ENCODE results near the gene KMT5C. TPM values are rescaled to one million over a fixed set of nuclear protein-coding genes. Genes with fewer than 3 reads are reported as not detected.

Gene KMT5C
- total and polyA plus RNA-seq, 2 donors, result 7.7 to 23.5 TPM

DNA sequence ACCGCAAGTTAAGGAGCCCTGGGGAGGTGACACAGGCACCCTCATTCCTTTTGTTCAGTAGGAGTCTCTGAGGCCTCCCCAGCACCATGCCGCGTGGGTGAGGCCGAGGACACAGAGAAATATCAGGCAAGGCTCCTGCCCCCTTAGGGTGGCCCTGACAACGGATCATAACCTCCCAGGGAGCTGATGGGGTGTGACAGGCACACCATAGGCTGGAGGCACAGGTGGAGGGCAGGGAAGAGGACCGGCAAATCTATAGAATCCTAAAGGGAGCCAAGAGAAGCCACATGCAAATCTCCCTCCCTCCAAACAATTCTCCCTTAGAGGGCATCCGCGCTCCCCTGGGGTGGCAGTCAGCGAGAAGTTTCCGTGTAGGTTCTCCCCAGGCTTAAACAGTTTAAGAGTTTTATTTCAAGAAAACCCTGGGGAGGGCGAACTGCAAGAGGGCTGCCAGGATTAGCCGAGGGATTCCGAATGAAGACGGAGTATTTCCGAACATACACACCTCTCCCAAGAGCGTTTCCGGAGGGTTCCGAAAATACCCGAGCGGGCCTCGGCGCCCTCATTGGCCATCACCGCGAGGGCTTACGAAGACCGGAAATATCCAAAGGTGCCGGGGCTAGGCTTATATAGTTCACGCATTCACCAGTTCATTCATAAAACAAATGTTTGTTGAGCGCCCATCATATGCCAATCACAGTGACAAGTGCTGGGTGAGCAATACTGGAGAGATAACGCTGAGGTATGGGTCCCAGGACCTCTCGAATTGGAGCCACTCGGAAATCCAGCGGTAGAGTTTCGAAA lies 45.4 kb downstream of the KMT5C start:
- H3K4me1 ChIP-seq (ENCODE audit: control insufficient read depth in 2 of 2, insufficient read depth in 2 of 2, low read length in 2 of 2), result peaks cover 26 to 52% of the 10 kb centered on the region in 2 donors
- peak overlapping the region; percentile 91 to 95 for H3K4me3 ChIP-seq (ENCODE audit: low read length in 2 of 2)
- H3K9me3 ChIP-seq (ENCODE audit: control insufficient read depth in 2 of 2, insufficient read depth in 1 of 2, low read length in 1 of 2), result no peaks in the 10 kb centered on the region
- DNase-seq (ENCODE audit: low read depth in 6 of 9, low spot score in 9 of 9), result peak; percentile 95 to 100 (median 98)
- WGBS, result 5% methylated on average over 34 of the region's 34 CpGs
- H3K27ac ChIP-seq (ENCODE audit: low read depth in 1 of 2, low read length in 1 of 2), result peak overlapping the region; percentile 97 to 99
- H3K27me3 ChIP-seq (ENCODE audit: control insufficient read depth in 2 of 2, insufficient read depth in 1 of 2, low read length in 1 of 2), result no peaks in the 10 kb centered on the region
- peaks cover 28 to 37% of the 10 kb centered on the region in 2 donors for H3K36me3 ChIP-seq (ENCODE audit: control insufficient read depth in 2 of 2, insufficient read depth in 2 of 2, low read length in 1 of 2)

DNA sequence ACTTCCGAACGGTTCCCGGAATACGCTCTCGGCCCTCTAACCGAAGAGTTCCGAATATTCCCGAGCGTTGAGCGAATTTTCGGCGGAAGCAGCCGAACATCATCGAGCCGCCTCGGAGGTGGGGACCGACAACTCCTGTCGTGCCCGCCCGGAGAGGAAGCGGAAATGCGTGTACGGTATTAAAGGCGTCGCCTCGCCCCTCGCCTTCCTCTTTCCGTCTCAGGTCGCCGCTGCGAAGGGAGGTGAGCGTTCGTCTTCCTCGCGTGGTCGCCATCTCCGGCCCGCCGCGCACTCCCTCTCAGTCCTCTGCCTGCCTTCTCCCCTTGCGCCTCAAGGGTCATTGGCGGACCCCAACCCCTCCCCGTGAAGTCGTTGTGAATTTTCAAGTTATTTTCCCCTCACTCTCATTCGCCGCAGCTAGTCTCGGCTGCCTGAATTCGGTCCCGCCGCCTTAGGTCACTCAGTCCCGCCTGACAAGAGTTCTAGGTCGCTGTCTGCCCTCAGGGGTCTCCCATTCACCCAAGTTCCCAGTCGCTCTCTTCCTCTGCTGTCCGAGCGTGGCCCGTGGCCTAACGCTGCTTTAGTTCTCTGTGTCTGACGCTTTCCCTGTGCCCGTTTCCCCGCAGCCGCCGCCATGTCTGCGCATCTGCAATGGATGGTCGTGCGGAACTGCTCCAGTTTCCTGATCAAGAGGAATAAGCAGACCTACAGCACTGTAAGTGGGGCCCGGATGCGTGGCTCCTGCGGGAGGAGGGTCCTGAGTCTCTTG lies 46.2 kb downstream of the KMT5C start, which contains the start of gene RPL28:
Gene RPL28, plus strand, starts transcription at position 209 of the 769 bp plus-strand sequence. Its CDS starts 426 bp downstream, at position 635.
- Histone ChIP-seq H3K9me3 (ENCODE audit: control insufficient read depth in 2 of 2, insufficient read depth in 1 of 2, low read length in 1 of 2) (no peaks in the 10 kb centered on the region), H3K27ac (ENCODE audit: low read depth in 1 of 2, low read length in 1 of 2) (peak within 1 kb of the TSS; percentile 97 to 99), H3K4me1 (ENCODE audit: control insufficient read depth in 2 of 2, insufficient read depth in 2 of 2, low read length in 2 of 2) (peaks cover 26 to 52% of the 10 kb centered on the region in 2 donors), H3K36me3 (ENCODE audit: control insufficient read depth in 2 of 2, insufficient read depth in 2 of 2, low read length in 1 of 2) (peaks cover 35 to 44% of the 10 kb centered on the region in 2 donors), H3K4me3 (ENCODE audit: low read length in 2 of 2) (peak within 1 kb of the TSS; percentile 91 to 95), H3K27me3 (ENCODE audit: control insufficient read depth in 2 of 2, insufficient read depth in 1 of 2, low read length in 1 of 2) (no peaks in the 10 kb centered on the region)
- under 1% methylated on average over 68 of the region's 68 CpGs for WGBS
- DNase-seq (ENCODE audit: low read depth in 6 of 9, low spot score in 9 of 9), result peak; percentile 96 to 100 (median 99)

DNA sequence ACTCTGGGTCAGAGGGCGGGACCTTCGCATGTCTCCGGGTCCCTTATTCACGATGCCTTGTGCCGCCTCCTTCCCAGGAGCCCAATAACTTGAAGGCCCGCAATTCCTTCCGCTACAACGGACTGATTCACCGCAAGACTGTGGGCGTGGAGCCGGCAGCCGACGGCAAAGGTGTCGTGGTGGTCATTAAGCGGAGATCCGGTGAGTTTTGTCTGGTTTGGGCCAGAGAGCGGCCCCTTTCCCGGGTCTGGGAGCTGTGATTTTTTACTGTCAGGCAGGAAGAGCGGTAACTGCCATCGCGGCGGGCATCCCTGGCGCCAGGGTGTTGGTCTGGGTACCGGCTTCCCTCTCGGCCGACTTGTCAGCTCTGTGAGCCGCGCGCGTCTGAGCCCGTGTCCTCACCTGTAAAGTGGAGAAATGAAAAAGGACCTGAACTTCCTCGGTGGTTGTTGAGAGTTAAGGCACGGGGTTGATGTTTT lies 46.9 kb downstream of the KMT5C start:
- H3K4me3 ChIP-seq (ENCODE audit: low read length in 2 of 2), result peak overlapping the region; percentile 91 to 95
- WGBS, result 4% methylated on average over 33 of the region's 33 CpGs
- peaks cover 41 to 50% of the 10 kb centered on the region in 2 donors for H3K36me3 ChIP-seq (ENCODE audit: control insufficient read depth in 2 of 2, insufficient read depth in 2 of 2, low read length in 1 of 2)
- H3K9me3 ChIP-seq (ENCODE audit: control insufficient read depth in 2 of 2, insufficient read depth in 1 of 2, low read length in 1 of 2), result no peaks in the 10 kb centered on the region
- no peak for DNase-seq (ENCODE audit: low read depth in 6 of 9, low spot score in 9 of 9)
- H3K27ac ChIP-seq (ENCODE audit: low read depth in 1 of 2, low read length in 1 of 2), result peak overlapping the region; percentile 48 to 97
- H3K27me3 ChIP-seq (ENCODE audit: control insufficient read depth in 2 of 2, insufficient read depth in 1 of 2, low read length in 1 of 2), result no peaks in the 10 kb centered on the region
- peaks cover 26 to 52% of the 10 kb centered on the region in 2 donors for H3K4me1 ChIP-seq (ENCODE audit: control insufficient read depth in 2 of 2, insufficient read depth in 2 of 2, low read length in 2 of 2)

DNA sequence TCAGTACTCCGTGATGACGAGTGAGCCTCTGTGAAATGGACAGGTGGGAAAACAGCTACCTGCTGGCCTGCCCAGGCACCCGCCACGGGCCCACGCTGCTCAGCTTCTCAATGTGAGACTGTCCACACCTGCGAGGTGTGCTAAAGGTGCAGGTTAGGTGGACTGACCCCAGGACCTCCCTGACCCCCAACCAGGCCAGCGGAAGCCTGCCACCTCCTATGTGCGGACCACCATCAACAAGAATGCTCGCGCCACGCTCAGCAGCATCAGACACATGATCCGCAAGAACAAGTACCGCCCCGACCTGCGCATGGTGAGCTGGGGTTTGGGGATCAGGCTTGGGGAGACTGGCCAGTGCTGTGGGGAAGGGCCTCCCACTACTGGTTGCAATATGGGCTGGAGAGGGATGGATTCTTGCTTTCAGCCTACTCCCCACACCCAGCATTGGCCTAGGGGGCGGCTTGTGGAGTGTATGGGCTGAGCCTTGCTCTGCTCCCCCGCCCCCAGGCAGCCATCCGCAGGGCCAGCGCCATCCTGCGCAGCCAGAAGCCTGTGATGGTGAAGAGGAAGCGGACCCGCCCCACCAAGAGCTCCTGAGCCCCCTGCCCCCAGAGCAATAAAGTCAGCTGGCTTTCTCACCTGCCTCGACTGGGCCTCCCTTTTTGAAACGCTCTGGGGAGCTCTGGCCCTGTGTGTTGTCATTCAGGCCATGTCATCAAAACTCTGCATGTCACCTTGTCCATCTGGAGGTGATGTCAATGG lies 48.2 kb downstream of the KMT5C start:
- Histone ChIP-seq H3K4me1 (ENCODE audit: control insufficient read depth in 2 of 2, insufficient read depth in 2 of 2, low read length in 2 of 2) (peaks cover 23 to 49% of the 10 kb centered on the region in 2 donors), H3K4me3 (ENCODE audit: low read length in 2 of 2) (peak overlapping the region in 1 of 2 donors; percentile 95), H3K27ac (ENCODE audit: low read depth in 1 of 2, low read length in 1 of 2) (no peak overlapping the region), H3K27me3 (ENCODE audit: control insufficient read depth in 2 of 2, insufficient read depth in 1 of 2, low read length in 1 of 2) (no peaks in the 10 kb centered on the region), H3K9me3 (ENCODE audit: control insufficient read depth in 2 of 2, insufficient read depth in 1 of 2, low read length in 1 of 2) (no peaks in the 10 kb centered on the region), H3K36me3 (ENCODE audit: control insufficient read depth in 2 of 2, insufficient read depth in 2 of 2, low read length in 1 of 2) (peaks cover 48 to 51% of the 10 kb centered on the region in 2 donors)
- WGBS, result 96% methylated on average over 24 of the region's 24 CpGs
- no peak for DNase-seq (ENCODE audit: low read depth in 6 of 9, low spot score in 9 of 9)

DNA sequence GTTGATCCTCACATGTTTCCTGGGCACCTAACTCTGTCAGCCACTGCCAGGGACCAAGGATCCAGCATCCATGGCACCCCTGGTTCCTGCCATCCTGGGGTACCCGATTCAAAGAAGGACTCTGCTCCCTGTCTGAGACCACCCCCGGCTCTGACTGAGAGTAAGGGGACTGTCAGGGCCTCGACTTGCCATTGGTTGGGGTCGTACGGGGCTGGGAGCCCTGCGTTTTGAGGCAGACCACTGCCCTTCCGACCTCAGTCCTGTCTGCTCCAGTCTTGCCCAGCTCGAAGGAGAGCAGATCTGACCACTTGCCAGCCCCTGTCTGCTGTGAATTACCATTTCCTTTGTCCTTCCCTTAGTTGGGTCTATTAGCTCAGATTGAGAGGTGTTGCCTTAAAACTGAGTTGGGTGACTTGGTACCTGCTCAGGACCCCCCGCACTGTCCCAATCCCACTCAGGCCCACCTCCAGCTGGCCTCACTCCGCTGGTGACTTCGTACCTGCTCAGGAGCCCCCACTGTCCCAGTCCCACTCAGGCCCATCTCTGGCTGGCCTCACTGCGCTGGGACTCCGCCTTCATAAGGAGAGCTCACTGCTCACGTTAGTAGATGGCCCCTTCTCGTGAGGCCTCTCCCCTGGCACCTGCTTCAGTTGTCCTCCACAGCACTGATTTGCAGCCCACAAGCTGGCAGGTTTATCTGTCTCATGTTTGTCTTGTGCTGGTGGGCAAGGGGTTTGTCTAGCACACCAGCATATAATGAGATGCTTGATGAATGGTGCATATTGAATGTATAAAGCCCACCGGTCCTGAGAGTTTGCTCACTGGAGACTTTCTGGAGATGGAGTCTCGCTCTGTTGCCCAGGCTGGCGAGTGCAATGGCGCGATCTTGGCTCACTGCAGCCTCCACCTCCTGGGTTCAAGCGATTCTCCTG lies 50.0 kb downstream of the KMT5C start:
- Histone ChIP-seq H3K27ac (ENCODE audit: low read depth in 1 of 2, low read length in 1 of 2) (no peak overlapping the region), H3K4me1 (ENCODE audit: control insufficient read depth in 2 of 2, insufficient read depth in 2 of 2, low read length in 2 of 2) (peaks cover 20 to 38% of the 10 kb centered on the region in 2 donors), H3K9me3 (ENCODE audit: control insufficient read depth in 2 of 2, insufficient read depth in 1 of 2, low read length in 1 of 2) (no peaks in the 10 kb centered on the region), H3K36me3 (ENCODE audit: control insufficient read depth in 2 of 2, insufficient read depth in 2 of 2, low read length in 1 of 2) (peaks cover 48 to 51% of the 10 kb centered on the region in 2 donors), H3K27me3 (ENCODE audit: control insufficient read depth in 2 of 2, insufficient read depth in 1 of 2, low read length in 1 of 2) (no peaks in the 10 kb centered on the region), H3K4me3 (ENCODE audit: low read length in 2 of 2) (no peak overlapping the region)
- 96% methylated on average over 21 of the region's 21 CpGs for WGBS
- no peak for DNase-seq (ENCODE audit: low read depth in 6 of 9, low spot score in 9 of 9)

DNA sequence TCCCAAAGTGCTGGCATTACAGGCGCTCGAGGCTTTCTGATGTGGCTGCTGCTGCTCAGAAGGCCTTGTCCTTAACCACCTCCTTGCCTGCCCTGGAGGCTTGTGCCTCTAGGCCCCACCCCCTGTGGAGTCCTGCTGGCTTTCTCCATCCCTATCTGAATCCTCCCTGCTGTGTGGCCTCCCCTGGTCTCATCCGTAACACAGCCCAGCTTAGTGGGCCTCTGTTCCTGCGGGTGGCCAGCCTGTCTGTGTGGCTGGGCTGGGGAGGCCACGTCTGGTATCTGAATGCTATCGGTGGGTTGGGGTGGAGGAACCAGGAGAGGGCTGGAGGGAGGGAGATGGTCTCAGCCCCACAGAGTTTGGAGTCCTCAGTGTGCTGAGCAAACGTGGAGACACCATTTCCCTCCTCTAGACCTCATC lies 50.8 kb downstream of the KMT5C start:
- Histone ChIP-seq H3K36me3 (ENCODE audit: control insufficient read depth in 2 of 2, insufficient read depth in 2 of 2, low read length in 1 of 2) (peaks cover 48 to 51% of the 10 kb centered on the region in 2 donors), H3K4me1 (ENCODE audit: control insufficient read depth in 2 of 2, insufficient read depth in 2 of 2, low read length in 2 of 2) (peaks cover 16 to 33% of the 10 kb centered on the region in 2 donors), H3K9me3 (ENCODE audit: control insufficient read depth in 2 of 2, insufficient read depth in 1 of 2, low read length in 1 of 2) (no peaks in the 10 kb centered on the region), H3K27me3 (ENCODE audit: control insufficient read depth in 2 of 2, insufficient read depth in 1 of 2, low read length in 1 of 2) (no peaks in the 10 kb centered on the region), H3K27ac (ENCODE audit: low read depth in 1 of 2, low read length in 1 of 2) (no peak overlapping the region), H3K4me3 (ENCODE audit: low read length in 2 of 2) (no peak overlapping the region)
- WGBS, result 88% methylated on average over 7 of the region's 7 CpGs
- DNase-seq (ENCODE audit: low read depth in 6 of 9, low spot score in 9 of 9), result no peak

DNA sequence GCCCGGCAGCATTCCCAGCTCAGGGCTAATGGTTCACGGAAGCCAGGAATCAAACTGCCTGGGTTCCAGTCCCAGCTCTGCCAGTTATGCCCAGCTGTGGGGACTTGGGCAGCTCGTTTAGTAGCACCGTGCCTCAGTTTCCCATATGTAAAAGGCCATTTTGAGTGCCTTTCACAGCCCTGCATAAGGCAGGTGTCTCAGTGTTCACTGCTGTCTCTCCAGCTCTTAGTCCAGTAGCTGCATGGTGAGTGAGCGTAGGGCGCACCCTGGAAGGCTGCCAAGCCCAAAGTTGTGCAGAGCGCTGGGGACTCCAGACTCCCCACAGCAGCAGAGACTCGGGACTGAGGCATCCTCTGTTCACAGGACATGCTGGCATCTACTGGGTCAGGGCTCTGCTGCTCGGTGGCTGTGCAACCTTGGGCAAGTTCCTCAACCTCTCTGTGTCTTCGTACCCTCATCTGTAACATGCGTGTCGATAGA lies 51.6 kb downstream of the KMT5C start:
- no peak for DNase-seq (ENCODE audit: low read depth in 6 of 9, low spot score in 9 of 9)
- Histone ChIP-seq H3K4me1 (ENCODE audit: control insufficient read depth in 2 of 2, insufficient read depth in 2 of 2, low read length in 2 of 2) (peaks cover 16 to 33% of the 10 kb centered on the region in 2 donors), H3K36me3 (ENCODE audit: control insufficient read depth in 2 of 2, insufficient read depth in 2 of 2, low read length in 1 of 2) (peaks cover 48 to 51% of the 10 kb centered on the region in 2 donors), H3K9me3 (ENCODE audit: control insufficient read depth in 2 of 2, insufficient read depth in 1 of 2, low read length in 1 of 2) (no peaks in the 10 kb centered on the region), H3K27ac (ENCODE audit: low read depth in 1 of 2, low read length in 1 of 2) (no peak overlapping the region), H3K4me3 (ENCODE audit: low read length in 2 of 2) (no peak overlapping the region), H3K27me3 (ENCODE audit: control insufficient read depth in 2 of 2, insufficient read depth in 1 of 2, low read length in 1 of 2) (no peaks in the 10 kb centered on the region)
- WGBS, result 93% methylated on average over 12 of the region's 12 CpGs
